Activated gamma-delta T cell treated with anti-CD3 and anti-CD28 coated beads, Interleukin-2, amount 50 U/mL, for 16 hours (primary cell): Measurements from ENCODE around the gene SDK2.

ENCODE experiments used
- DNase-seq: peaks from one replicate; pipeline ENCODE4 v3.0.0-alpha.2; 2020; ENCODE audit warnings: low read depth

Gene SDK2

GRCh38 chr17:73650617-73651200 lies 6.5 kb upstream of the SDK2 start:
- no peak for DNase-seq

- DNase-seq, result no peak
These were observed 5.9 kb upstream of the SDK2 start for GRCh38 chr17:73650140-73650539.

DNA sequence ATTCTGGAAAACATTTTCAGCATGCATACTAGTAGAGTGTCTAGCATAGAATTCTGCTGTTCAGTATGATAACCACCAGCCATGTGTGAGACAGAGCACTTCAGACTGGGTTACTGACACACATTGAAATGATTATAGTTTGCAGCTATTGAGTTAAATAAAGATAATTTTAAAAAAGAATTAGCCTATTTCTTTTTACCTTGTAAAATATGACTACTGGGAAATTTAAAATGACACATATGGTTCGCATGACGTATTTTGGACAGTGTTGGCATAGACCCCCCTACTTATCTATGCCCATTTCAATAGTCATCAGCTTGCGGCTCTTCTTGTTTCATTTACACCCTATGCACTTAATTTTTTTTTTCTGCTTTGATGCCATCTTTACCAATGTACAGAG lies 4.7 kb upstream of the SDK2 start:
- DNase-seq, result no peak

DNA sequence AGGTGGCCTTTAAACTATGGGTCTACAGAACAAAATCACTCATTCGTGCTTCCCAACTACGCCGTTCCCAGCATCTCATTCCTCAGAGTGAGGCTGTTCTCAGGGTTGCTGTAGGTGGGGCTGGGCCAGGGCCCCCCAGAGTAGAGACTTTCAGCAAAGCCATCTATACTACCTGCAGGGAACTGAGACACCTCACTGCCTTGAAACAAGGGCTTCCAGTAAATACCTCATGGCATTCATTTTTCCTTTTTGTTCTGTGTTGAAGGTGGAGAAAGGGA lies 4.2 kb upstream of the SDK2 start:
- DNase-seq, result no peak

DNA sequence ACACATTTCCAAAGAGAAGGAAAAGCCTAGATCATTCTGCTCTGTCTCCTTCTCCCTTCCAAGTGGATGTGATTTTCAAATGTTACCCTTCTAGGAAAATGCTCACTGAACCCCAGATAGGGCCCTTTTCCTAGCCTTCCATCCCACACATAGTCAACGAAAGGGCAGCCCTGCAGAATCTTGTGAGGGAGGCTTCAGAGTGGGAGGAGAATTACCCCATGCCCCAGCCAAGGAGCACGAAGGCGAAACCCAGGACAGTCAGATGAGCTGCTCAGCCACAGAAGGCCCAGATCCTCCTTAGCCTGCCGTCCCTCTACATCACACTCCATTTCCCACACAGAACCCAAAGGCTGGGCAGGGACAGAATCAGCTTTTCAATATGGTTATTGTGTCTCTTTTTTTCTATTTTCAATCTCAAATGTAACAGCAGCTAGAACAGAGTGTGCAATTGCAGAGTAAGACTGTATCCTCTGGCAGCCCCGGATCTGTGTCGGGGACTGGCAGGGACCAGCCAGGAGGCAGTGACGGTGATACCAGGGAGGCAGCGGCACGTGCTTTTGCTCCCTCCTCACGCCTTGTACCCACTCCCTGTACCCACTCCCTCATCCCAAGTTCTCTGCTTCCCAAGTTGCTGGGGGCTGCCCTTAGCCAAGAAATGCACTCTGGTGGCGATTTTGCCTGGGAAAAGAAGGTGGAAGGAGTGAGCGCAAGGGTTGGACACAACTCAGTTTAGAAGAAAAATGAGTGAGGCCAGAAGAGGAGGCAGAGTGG lies 3.7 kb upstream of the SDK2 start:
- no peak for DNase-seq

- no peak for DNase-seq
These were observed 3.1 kb upstream of the SDK2 start for GRCh38 chr17:73647301-73647695.

DNA sequence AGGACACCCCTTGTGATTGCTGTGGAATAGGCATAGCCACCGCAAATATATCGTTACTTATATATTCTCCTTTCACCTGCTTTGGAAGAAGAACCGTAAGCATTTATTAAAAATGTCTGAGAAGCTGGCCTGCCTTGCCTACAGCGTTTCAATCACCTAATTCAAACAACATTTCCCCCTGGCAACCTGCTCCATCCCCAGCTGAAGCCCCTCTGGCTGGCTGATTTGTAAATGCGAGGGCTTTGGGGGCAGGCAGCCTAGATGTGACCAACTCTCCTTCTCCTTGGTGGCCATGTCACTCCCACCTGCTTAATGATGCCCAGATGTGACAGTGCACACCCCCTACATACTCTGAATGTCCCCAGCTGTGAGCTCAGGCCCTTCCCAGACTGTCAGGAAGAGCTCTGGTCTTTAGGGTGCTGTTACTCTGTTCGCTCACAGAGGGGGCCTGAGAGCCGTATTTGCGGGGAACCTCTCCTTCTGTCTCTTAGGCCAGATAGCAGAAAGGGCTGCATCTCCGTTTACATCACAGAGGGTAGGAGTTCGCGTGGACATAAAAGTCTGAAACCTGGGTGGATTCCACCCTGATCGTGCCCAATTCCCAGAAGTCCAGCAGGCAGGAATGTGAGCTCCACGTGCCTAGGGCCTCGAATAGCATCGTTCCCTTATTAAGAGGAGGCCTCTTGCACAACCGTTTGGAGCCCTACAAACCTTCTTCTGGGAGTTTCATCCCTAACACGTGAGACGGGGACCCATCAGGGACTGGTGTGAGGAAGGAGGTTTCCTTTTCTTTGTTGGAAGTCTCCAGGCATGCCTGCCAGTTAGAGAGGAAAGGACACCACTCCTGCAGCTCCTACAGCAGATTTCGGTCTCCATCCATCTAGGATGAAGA lies 2.4 kb upstream of the SDK2 start:
- no peak for DNase-seq

- no peak for DNase-seq
These were observed 1.0 kb upstream of the SDK2 start for GRCh38 chr17:73645050-73645871.

DNA sequence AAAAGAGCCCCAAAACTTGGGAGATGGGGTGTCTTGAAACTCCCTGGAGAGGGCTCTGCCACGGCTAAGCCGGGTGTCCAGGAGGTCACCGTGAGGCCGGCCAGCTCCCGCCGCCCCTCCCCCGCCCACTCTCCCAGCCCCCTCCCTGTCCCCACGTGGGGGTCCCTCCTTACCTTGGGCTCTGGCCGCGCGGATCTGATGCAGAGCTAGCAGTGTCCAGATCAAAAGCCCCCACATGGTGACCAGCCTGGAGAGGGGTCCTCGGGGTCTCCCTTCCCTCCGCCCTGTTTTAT lies 447 bp downstream of the SDK2 start:
- no peak for DNase-seq

DNA sequence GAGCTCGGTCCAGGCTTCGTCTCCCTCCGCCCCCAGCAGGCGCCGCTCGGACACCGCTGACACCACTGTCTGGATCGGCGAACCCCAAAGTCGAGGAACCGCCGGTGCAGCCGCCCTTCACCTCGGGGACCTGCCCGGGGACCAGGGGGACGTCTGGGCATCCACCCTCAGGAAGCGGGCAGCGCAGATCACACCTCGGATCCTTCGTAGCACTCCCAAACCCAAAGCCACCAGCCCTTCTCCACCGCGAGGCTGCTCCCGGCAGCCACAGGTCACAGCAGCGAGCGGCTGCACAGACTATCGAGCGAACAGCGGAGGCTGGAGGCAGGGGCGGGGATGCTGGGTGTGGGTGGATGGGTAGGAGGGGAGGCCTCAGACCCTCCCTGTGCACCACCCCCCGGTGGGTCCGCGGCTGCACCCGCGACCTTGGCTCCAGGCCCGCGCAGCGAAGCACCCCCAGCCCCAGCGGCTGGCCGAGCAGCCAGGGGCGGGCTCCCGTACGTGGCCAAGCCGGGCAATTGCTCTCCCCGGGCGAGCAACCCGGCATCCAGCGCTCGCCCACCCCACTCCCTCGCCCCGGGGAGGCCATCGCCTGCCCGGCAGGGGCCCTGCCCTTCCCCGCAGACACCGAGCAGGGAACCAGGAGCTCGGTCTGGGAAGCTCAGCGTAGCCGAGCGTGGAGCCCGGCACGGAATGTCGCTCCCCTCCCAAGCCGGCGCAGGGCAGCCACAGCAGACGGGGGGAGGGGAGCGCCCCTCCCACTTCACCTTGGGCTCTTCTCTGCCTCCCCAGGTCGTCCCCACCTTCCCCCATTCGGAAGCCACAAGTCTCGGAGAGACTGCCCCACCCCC lies 1.0 kb downstream of the SDK2 start:
- DNase-seq, result no peak

DNA sequence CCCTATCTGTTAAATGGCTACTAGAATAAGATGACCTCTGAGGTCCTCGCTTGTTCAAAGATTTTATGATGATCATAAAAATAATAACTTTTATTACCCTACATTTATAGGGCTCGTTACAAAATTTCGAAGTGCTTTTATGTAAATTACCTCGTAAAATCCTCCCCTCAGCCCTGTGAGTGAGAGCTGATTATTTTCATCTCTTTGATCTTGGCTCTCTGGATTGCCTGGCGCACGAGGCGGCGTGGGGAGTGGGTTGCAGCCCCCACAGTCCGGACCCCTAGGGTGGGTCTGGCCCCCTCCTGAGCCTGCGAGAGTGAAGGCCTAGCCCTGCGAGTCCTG lies 1.6 kb downstream of the SDK2 start:
- no peak for DNase-seq

DNA sequence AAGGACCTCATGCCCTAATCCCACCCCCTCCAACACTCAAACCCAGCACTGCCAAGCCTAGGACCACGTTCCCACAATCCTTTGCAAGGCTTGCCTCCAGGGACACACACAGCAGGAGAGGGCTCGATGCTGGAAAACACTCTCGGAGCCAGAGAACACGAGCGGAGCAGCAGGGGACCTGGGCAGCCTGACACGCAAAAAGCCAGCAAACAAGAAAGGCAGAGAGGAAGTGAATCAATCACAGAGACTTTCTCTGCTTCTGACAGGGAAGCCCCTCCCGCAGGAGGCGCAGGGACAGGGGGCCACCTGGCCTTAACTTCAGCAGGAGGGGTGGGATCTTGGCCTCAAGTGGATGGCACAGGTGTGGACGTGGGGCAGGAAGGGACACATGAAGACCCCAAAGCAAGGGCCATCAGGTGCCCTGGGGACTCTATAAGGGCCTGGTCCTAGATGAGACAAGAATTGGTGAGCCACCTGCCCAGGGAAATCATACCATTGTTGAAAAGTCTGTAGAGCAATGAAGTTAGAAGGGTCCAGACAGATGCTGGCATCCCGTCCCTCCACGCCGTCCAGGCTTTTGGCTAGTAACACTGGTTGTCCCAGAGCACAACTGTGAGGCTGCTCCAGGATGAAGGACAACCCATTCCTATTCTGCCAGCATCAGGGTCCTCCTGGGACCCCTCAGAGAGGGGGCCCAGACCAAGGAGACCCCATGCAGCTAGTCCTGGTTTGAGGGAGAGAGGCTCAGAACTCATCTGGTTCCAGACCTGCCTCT lies 2.2 kb downstream of the SDK2 start:
- DNase-seq, result no peak

DNA sequence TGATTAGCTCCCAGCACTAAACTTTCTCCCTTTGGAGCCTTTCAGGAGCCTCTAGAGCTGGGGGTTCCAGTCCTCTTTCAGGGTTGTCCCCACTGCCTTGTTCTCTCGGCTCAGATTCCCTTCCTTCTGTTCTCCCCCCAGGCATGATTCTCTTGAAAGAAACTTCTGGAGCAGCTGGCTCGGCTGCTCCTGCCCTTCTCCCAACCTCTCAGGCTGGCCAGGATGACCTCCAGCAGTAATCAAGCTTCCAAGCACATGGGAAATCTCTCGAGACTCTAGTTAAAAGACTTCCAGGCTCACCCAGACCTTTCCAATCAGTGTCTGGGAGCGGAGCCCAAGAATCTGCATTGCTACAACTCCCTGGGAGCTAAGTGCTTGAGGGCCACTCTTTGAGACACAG lies 3.6 kb downstream of the SDK2 start:
- DNase-seq, result no peak

GRCh38 chr17:73639932-73640331 lies 4.3 kb downstream of the SDK2 start:
- no peak for DNase-seq

- DNase-seq, result no peak
These were observed 4.9 kb downstream of the SDK2 start for GRCh38 chr17:73639322-73639721.

- no peak for DNase-seq
These were observed 5.7 kb downstream of the SDK2 start for GRCh38 chr17:73638556-73638955.

DNA sequence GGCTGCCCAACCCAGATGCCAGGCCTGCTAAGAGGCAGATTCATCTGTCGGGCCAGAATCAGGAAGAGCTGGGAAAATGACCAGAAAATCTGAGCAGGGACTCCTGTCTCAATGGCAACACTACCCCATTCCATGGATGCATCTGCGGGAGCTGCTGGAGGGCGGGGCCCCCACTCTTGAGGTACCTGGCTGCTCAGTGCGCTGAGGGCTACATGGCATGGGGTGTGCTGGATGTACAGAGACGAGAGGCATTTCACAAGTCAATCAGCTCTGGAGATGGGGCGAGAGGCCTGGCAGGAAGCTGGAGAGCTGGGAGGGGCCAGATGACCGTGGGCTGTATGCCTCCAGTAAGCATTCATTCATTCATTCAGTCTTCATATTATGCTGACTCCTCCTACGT lies 6.4 kb downstream of the SDK2 start:
- no peak for DNase-seq

GRCh38 chr17:73635101-73635817 lies 9.0 kb downstream of the SDK2 start:
- no peak for DNase-seq

DNA sequence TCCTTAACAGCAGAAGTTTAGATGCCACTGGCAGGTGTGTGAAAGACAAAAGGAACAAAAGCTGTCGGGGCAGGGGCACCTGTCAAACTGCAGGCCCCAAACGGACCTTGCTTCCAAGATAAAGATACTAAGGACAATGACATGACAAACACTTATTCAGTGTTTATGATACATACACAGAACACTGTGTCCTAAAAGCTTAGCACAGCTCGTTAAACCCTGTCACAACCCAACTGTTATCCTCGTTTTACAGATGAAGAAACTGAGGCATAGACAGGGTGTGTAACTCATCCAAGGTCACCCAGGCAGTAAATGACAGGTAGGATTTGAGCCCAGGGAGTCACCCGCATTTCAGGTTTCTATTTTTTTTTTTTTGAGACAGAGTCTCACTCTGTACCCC lies 9.6 kb downstream of the SDK2 start:
- DNase-seq, result no peak

- no peak for DNase-seq
These were observed 10.5 kb downstream of the SDK2 start for GRCh38 chr17:73633736-73634135.
